Hepatocyte (in vitro differentiated cells): Measurements from ENCODE around the gene MLPH.

Experiments used
- EZH2 ChIP-seq: fragments of 200-600 bp; sonication (generic); IDR thresholded peaks from 2 replicates; pipeline ENCODE4 v1.6.1; 2016; ENCODE audit warnings: antibody characterized with exemption, mild to moderate bottlenecking, borderline replicate concordance
- TF ChIP-seq, protein P1 (sequence below): fragments of 200-600 bp; sonication (generic); IDR thresholded peaks from 2 replicates; pipeline ENCODE4 v1.5.1; 2016; ENCODE audit warnings: antibody characterized with exemption, mild to moderate bottlenecking; ENCODE audit not compliant: poor library complexity

DNA sequence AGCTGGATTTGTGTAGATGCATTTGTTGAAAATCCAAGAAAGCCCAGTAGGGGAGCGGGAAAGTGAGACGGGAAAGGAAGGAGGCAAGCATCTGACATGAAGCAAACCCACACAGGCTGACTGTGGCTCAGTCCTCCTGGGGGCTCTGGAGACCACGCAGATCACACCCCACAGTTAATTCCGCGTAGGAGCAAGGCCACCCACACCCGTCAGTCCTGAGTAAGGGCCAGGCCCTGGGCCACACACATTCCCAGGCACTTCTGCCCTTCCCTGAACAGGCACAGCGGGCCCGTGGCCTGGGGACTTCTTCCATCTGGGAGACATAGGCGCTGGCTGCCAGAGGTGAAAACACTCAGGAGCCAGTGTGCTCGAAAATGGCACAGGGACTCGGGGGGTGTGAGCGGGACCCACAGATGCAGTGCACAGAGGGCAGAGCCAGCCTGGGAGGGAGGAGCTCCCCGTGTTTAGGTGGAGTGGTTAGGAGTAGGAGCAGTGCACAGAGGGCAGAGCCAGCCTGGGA is 59.9 kb downstream of the MLPH start:
- TF ChIP-seq EZH2 = no peak
- TF ChIP-seq, protein P1, sequence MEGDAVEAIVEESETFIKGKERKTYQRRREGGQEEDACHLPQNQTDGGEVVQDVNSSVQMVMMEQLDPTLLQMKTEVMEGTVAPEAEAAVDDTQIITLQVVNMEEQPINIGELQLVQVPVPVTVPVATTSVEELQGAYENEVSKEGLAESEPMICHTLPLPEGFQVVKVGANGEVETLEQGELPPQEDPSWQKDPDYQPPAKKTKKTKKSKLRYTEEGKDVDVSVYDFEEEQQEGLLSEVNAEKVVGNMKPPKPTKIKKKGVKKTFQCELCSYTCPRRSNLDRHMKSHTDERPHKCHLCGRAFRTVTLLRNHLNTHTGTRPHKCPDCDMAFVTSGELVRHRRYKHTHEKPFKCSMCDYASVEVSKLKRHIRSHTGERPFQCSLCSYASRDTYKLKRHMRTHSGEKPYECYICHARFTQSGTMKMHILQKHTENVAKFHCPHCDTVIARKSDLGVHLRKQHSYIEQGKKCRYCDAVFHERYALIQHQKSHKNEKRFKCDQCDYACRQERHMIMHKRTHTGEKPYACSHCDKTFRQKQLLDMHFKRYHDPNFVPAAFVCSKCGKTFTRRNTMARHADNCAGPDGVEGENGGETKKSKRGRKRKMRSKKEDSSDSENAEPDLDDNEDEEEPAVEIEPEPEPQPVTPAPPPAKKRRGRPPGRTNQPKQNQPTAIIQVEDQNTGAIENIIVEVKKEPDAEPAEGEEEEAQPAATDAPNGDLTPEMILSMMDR = no peak
